MM.1S (cell line): ENCODE data around the gene IGIP.

ENCODE experiments used
- CTCF ChIP-seq: fragments of 300-600 bp; sonication (generic); IDR thresholded peaks from 2 replicates; pipeline ENCODE4 v1.5.1; 2016; ENCODE audit warnings: antibody characterized with exemption, low read length, mixed read lengths
- EZH2 ChIP-seq: fragments of 300-600 bp; sonication (generic); optimal IDR thresholded peaks from 2 replicates; pipeline ENCODE3; 2017; ENCODE audit warnings: low read depth, mild to moderate bottlenecking, antibody characterized with exemption, low read length, mixed read lengths

- TF ChIP-seq CTCF: peak; percentile 16
- no peak for TF ChIP-seq EZH2
Measured at GRCh38 chr5:140118302-140118936, 7.3 kb upstream of the IGIP start.
